Hepatocyte (in vitro differentiated cells): ENCODE measurements around the gene NUP214. TPM values are rescaled to one million over a fixed set of nuclear protein-coding genes. Genes with fewer than 3 reads are reported as not detected.

Experiments
- DNase-seq: peaks from one replicate; pipeline ENCODE4 v3.0.0-alpha.2; 2016; ENCODE audit warnings: low spot score
- H2AFZ ChIP-seq: fragments of 200-600 bp; sonication (generic); 2 replicates; pipeline ENCODE4 v1.6.0; 2016; ENCODE audit warnings: antibody characterized with exemption, mild to moderate bottlenecking
- H3K27ac ChIP-seq: fragments of 200-600 bp; sonication (generic); 2 replicates; pipeline ENCODE4 v1.5.1; 2016; ENCODE audit warnings: mild to moderate bottlenecking
- H3K27me3 ChIP-seq: fragments of 200-600 bp; sonication (generic); 2 replicates; pipeline ENCODE4 v1.6.1; 2016
- H3K36me3 ChIP-seq: fragments of 200-600 bp; sonication (generic); replicated peaks from 2 replicates; pipeline ENCODE4 v1.5.1; 2016; ENCODE audit warnings: low read depth; ENCODE audit not compliant: insufficient read depth
- H3K4me1 ChIP-seq: fragments of 200-600 bp; sonication (generic); 2 replicates; pipeline ENCODE4 v1.5.1; 2016; ENCODE audit warnings: mild to moderate bottlenecking, moderate library complexity; ENCODE audit not compliant: insufficient read depth
- H3K4me2 ChIP-seq: fragments of 200-600 bp; sonication (generic); 2 replicates; pipeline ENCODE4 v1.6.0; 2016
- H3K4me3 ChIP-seq: fragments of 200-600 bp; sonication (generic); 2 replicates; pipeline ENCODE4 v1.5.1; 2016; ENCODE audit warnings: mild to moderate bottlenecking
- H3K79me2 ChIP-seq: fragments of 200-600 bp; sonication (generic); 2 replicates; pipeline ENCODE4 v1.6.0; 2017; ENCODE audit warnings: mild to moderate bottlenecking
- H3K9me2 ChIP-seq: fragments of 200-600 bp; sonication (generic); replicated peaks from 2 replicates; pipeline ENCODE4 v1.6.0; 2017; ENCODE audit warnings: mild to moderate bottlenecking; ENCODE audit not compliant: insufficient read depth
- H3K9me3 ChIP-seq: fragments of 200-600 bp; sonication (generic); 2 replicates; pipeline ENCODE4 v1.5.1; 2016; ENCODE audit warnings: low read depth, mild to moderate bottlenecking
- H4K20me1 ChIP-seq: fragments of 200-600 bp; sonication (generic); 2 replicates; pipeline ENCODE4 v1.6.0; 2016; ENCODE audit warnings: mild to moderate bottlenecking; ENCODE audit not compliant: insufficient read depth, poor library complexity, severe bottlenecking
- EZH2 ChIP-seq: fragments of 200-600 bp; sonication (generic); IDR thresholded peaks from 2 replicates; pipeline ENCODE4 v1.6.1; 2016; ENCODE audit warnings: antibody characterized with exemption, mild to moderate bottlenecking, borderline replicate concordance
- EZH2phosphoT487 ChIP-seq: fragments of 200-600 bp; sonication (generic); IDR thresholded peaks from one replicate; pipeline ENCODE4 v1.6.1; 2018; ENCODE audit warnings: antibody characterized with exemption, mild to moderate bottlenecking, low read depth, moderate library complexity; ENCODE audit not compliant: unreplicated experiment, severe bottlenecking
- WGBS: methylation state at CpG from one replicate; pipeline ENCODE4 v1.1.6; 2016; ENCODE audit warnings: low lambda C conversion rate; ENCODE audit errors: missing lambda C conversion rate; 5-methylcytosine and 5-hydroxymethylcytosine counted together
- polyA plus RNA-seq: library from polyadenylated mRNA; unstranded; fragments of >200 nt; fragmentation: Nextera tagmentation; extraction: Ambion mirVana; gene quantifications from 2 replicates; pipeline ENCODE4 v1.2.1, GENCODE V29; 2016
- total RNA-seq: library from RNA; depleted of rRNA; stranded (reverse); fragments of >200 nt; gene quantifications from 2 replicates; pipeline ENCODE4 v1.2.3, GENCODE V29; 2014
- TF ChIP-seq, protein P1 (sequence below): fragments of 200-600 bp; sonication (generic); IDR thresholded peaks from 2 replicates; pipeline ENCODE4 v1.5.1; 2016; ENCODE audit warnings: antibody characterized with exemption, mild to moderate bottlenecking; ENCODE audit not compliant: poor library complexity

NUP214 gene
- total and polyA plus RNA-seq, 2 experiments from 2014 or later, result 13.7 to 18.1 TPM

DNA sequence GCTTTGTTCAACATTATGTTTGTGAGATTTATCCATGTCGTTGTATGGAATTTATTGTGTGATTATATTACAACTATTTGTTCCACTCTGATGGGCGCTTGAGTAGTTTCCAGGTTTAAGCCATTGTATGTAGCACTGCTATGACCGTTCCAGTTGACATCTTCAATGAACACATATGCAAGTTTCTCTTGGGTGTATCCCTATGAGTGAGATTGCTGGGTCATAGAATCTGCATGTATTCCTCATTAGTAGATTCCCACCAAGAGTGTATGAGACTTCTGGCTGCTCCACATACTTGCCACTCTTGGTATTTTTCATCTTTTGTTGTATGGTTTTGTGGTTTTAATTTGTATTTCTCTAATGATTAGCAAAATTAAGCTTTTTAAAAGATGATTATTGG lies 22.9 kb downstream of the NUP214 start:
- Histone ChIP-seq H3K27ac (no peak overlapping the region), H3K79me2 (no peaks in the 10 kb centered on the region), H2AFZ (no peak overlapping the region), H3K4me1 (no peaks in the 10 kb centered on the region), H3K4me2 (no peak overlapping the region), H3K9me3 (no peaks in the 10 kb centered on the region), H3K9me2 (no peaks in the 10 kb centered on the region), H3K36me3 (peaks cover 3% of the 10 kb centered on the region), H3K27me3 (no peaks in the 10 kb centered on the region), H4K20me1 (no peaks in the 10 kb centered on the region), H3K4me3 (no peak overlapping the region)
- WGBS, result 96% methylated on average over 3 of the region's 3 CpGs
- TF ChIP-seq EZH2phosphoT487 (no peak), EZH2 (no peak)
- TF ChIP-seq, protein P1, sequence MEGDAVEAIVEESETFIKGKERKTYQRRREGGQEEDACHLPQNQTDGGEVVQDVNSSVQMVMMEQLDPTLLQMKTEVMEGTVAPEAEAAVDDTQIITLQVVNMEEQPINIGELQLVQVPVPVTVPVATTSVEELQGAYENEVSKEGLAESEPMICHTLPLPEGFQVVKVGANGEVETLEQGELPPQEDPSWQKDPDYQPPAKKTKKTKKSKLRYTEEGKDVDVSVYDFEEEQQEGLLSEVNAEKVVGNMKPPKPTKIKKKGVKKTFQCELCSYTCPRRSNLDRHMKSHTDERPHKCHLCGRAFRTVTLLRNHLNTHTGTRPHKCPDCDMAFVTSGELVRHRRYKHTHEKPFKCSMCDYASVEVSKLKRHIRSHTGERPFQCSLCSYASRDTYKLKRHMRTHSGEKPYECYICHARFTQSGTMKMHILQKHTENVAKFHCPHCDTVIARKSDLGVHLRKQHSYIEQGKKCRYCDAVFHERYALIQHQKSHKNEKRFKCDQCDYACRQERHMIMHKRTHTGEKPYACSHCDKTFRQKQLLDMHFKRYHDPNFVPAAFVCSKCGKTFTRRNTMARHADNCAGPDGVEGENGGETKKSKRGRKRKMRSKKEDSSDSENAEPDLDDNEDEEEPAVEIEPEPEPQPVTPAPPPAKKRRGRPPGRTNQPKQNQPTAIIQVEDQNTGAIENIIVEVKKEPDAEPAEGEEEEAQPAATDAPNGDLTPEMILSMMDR, result no peak
- no peak for DNase-seq

GRCh38 chr9:131148966-131149687 lies 23.7 kb downstream of the NUP214 start:
- Histone ChIP-seq H3K4me1 (no peaks in the 10 kb centered on the region), H3K9me2 (no peaks in the 10 kb centered on the region), H3K79me2 (no peaks in the 10 kb centered on the region), H3K36me3 (peaks cover 3% of the 10 kb centered on the region), H3K9me3 (no peaks in the 10 kb centered on the region), H4K20me1 (no peaks in the 10 kb centered on the region), H3K27me3 (no peaks in the 10 kb centered on the region), H3K27ac (no peak overlapping the region), H3K4me2 (no peak overlapping the region), H2AFZ (no peak overlapping the region), H3K4me3 (no peak overlapping the region)
- WGBS, result 90% methylated on average over 7 of the region's 7 CpGs
- DNase-seq, result no peak
- no peak for TF ChIP-seq EZH2
- TF ChIP-seq, protein P1, result no peak
- TF ChIP-seq EZH2phosphoT487, result no peak

DNA sequence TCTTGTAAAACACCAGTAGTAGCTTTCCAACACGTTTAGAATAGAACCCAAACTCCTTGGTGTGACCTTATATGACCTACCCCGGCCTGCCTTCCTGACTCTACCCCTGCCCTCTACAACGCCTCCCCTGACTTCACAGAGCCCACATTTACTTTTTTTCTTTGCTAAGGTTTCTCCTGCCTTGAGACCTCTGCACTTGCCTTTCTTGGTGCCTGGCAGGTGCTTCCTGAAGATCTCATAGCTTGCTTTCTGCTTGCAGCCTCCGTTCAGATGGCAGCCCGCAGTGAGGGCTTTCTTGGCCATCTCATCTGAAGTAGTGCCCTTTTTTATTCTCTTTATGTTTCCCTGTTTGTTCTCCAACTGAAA lies 24.3 kb downstream of the NUP214 start:
- 79% methylated on average over 5 of the region's 5 CpGs for WGBS
- no peak for DNase-seq

More for the DNA sequence above, 24.3 kb downstream of the NUP214 start:
- H3K27ac ChIP-seq, result no peak overlapping the region
- H3K79me2 ChIP-seq, result no peaks in the 10 kb centered on the region
- no peaks in the 10 kb centered on the region for H3K4me1 ChIP-seq
- no peaks in the 10 kb centered on the region for H3K9me2 ChIP-seq
- H3K4me3 ChIP-seq, result no peak overlapping the region
- no peaks in the 10 kb centered on the region for H3K9me3 ChIP-seq
- no peak overlapping the region for H2AFZ ChIP-seq
- peaks cover 3% of the 10 kb centered on the region for H3K36me3 ChIP-seq
- H3K4me2 ChIP-seq, result no peak overlapping the region
- H3K27me3 ChIP-seq, result no peaks in the 10 kb centered on the region
- H4K20me1 ChIP-seq, result no peaks in the 10 kb centered on the region
- TF ChIP-seq EZH2phosphoT487 (no peak), EZH2 (no peak)
- TF ChIP-seq, protein P1, result no peak
